CD4-positive, alpha-beta T cell treated with Interleukin-17A for 4 hours (primary cell): ENCODE measurements around the gene SLC41A2.

ENCODE experiments used
- DNase-seq: peaks from one replicate; pipeline ENCODE4 v3.0.0-alpha.2; 2020; ENCODE audit warnings: mixed read lengths

SLC41A2 gene

DNA sequence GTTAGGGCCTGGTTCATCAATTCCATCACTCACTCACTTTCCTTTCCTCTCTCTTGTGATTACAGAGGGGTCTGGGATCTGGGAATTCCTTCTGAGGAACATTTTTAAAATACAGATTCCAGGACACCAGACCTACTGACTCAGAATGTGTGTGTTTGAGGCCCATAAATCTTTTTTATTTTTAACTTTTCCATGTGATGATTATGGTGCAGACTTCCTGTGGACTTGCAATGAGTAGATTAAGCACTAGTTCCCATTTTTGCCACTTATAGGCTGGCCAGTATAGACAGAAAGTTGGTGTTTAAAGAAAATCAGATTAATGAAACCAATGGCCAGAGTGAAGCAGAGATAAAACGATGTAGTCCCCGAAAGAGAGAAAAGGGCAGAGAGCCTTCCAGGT lies 28.1 kb downstream of the SLC41A2 start:
- no peak for DNase-seq

DNA sequence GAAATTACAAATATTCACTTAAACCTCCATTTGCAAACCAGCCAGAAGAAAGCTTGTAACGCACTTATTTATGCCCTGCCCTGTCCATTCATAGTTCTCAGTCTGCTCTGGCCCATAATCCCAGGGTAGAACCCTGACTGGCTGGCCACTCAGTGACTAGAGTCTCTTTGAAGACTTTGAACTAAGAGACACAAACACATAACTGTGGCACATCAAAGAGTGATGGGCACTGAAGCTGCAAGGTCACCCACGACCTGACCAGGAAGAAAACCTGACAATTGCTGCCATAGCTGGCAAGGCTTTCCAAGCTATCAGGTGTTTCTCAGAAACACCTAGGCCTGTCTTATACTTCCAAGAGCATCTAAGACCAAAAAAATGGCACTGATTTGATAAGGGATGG lies 28.7 kb downstream of the SLC41A2 start:
- DNase-seq, result no peak

DNA sequence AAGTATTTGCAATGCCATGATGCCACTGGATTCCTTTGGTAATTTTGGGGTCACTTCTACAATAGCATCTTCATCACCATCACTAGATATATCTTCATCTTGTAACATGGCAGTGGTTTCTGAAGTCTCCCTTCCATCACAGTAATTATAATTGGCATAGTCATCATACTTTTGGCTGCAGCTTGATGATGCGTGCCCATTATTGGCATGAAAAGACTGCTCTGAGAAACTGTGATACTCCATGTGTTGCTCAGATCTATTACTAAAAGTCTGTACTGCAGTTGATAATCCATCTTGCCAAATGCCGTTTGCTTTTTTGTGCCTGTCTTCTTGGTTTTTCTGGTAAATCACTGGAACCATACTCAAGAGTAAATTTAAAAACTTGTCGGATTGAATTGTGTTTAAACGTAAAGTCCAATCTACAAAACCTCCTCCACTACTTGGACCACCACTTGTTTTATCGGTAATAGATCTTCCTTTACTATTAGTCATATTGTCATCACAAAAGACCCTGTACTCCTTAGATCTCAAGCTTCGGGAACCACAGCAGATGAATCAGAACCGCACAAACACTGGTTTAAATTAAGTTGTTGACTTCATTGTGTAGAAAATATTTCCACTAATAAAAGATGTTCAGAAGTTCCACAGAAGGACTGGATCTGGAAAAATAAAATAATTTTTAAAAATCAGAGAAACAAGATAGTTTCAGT lies 29.9 kb downstream of the SLC41A2 start:
- DNase-seq, result no peak

GRCh38 chr12:104925501-104925900 lies 32.6 kb downstream of the SLC41A2 start:
- DNase-seq, result no peak

DNA sequence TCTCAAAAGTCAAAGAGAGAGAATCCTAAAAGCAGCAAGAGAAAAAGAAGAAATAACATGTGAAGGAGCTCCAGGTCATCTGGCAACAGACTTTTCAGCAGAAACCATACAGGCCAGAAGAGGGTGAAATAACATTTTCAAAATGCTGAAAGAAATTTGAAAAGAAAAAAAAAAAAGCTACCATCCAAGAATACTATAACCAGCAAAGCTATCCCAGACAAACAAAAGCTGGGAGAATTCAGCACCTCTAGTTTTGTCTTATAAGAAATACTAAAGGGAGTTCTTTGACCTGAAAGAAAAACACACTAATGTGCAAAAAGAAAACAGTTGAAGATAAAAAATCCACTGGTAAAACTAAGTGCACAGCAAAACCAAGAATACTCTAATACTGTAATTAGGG lies 36.8 kb downstream of the SLC41A2 start:
- DNase-seq, result no peak

DNA sequence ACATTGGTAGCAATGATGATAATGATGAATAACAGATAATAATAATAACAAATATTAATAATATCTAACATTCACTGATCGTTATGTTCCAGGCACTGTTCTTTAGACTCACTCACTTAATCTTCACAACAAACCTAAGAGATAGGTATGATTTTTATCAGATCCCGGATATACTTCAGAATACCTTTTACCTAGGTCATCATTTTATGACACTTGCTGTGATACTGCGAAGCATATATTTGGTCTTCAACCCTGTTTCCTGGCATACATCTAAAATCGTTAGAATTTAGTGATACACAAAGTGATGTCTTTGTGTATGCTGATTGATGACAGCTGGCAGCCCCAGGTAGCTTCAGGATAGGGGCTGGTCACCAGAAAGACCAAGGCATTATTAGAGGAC lies 46.1 kb downstream of the SLC41A2 start:
- DNase-seq, result no peak

DNA sequence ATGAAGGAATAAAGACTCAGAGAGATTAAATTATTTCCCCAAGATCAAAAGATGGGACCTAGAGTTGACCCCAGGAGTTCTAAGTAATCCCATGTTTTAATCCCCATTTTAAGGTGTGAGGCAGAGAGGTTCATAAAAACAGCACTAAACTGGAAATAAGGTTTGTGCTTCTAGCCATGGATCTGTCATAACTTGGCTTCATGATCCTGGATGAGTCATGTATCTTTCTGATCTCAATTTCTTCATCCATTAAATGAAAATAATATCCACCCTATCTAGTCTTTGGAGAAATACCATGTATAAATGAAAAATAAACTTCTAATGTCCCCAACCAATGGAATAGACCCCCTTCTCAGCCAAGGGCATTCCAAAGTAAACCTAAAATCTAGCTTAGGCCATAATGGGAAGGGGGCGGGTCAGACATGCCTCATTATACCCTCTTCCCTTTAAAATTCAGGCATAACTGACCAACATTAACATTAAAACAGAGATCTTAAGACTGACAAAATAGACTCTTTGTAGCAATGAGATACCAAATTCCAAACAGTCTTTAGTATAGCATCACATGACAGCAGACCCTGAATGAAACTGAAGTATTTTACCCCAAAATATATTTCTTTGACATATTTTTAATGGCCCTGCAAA lies 47.8 kb downstream of the SLC41A2 start:
- no peak for DNase-seq

GRCh38 chr12:104909761-104910160 lies 48.3 kb downstream of the SLC41A2 start:
- no peak for DNase-seq
